NCI-H1105 treated with DMSO at 0.1 percent for 48 hours (cell line): Measurements from ENCODE around the gene BAZ2B.

Experiments
- DNase-seq: peaks from one replicate; lab custom pipeline; 2025; lab: John Stamatoyannopoulos, UW

BAZ2B gene

GRCh38 chr2:159573846-159574606 is 42.3 kb downstream of the BAZ2B start:
- DNase-seq: no peak

- DNase-seq: no peak
Measured at GRCh38 chr2:159573294-159573693, 43.1 kb downstream of the BAZ2B start.

- no peak for DNase-seq
Measured at GRCh38 chr2:159572459-159572858, 43.9 kb downstream of the BAZ2B start.

GRCh38 chr2:159571540-159572260 is 44.6 kb downstream of the BAZ2B start:
- peak; percentile 37 for DNase-seq

- DNase-seq: no peak
Measured at GRCh38 chr2:159564081-159564480, 52.3 kb downstream of the BAZ2B start.

- DNase-seq: no peak
Measured at GRCh38 chr2:159562248-159562647, 54.1 kb downstream of the BAZ2B start.

GRCh38 chr2:159561786-159562185 is 54.6 kb downstream of the BAZ2B start:
- no peak for DNase-seq

- no peak for DNase-seq
Measured at GRCh38 chr2:159561242-159561641, 55.1 kb downstream of the BAZ2B start.

- no peak for DNase-seq
Measured at GRCh38 chr2:159559034-159559433, 57.3 kb downstream of the BAZ2B start.

- DNase-seq: no peak
Measured at GRCh38 chr2:159558479-159558878, 57.9 kb downstream of the BAZ2B start.

GRCh38 chr2:159557437-159558034 is 58.8 kb downstream of the BAZ2B start:
- no peak for DNase-seq

- no peak for DNase-seq
Measured at GRCh38 chr2:159555651-159556392, 60.5 kb downstream of the BAZ2B start.

- no peak for DNase-seq
Measured at GRCh38 chr2:159553727-159554126, 62.6 kb downstream of the BAZ2B start.

- DNase-seq: no peak
Measured at GRCh38 chr2:159551806-159552205, 64.5 kb downstream of the BAZ2B start.

GRCh38 chr2:159550231-159550630 is 66.1 kb downstream of the BAZ2B start:
- DNase-seq: no peak

- no peak for DNase-seq
Measured at GRCh38 chr2:159549234-159549633, 67.1 kb downstream of the BAZ2B start.

- no peak for DNase-seq
Measured at GRCh38 chr2:159546716-159547430, 69.5 kb downstream of the BAZ2B start.

GRCh38 chr2:159546039-159546438 is 70.3 kb downstream of the BAZ2B start:
- no peak for DNase-seq

- no peak for DNase-seq
Measured at GRCh38 chr2:159545085-159545484, 71.3 kb downstream of the BAZ2B start.

GRCh38 chr2:159542101-159542500 is 74.2 kb downstream of the BAZ2B start:
- DNase-seq: no peak

GRCh38 chr2:159539701-159540100 is 76.6 kb downstream of the BAZ2B start:
- DNase-seq: no peak

- DNase-seq: no peak
Measured at GRCh38 chr2:159538801-159539200, 77.5 kb downstream of the BAZ2B start.
